Suprapubic skin (tissue), 4 donors: ENCODE results near the gene COL5A2. TPM values are rescaled to one million over a fixed set of nuclear protein-coding genes. Genes with fewer than 3 reads are reported as not detected.

ENCODE experiments used
- DNase-seq, 2 donors: peaks; one replicate each; pipeline ENCODE4 v3.0.0-alpha.2; 2019; ENCODE audit warnings: low spot score in 2 of 2
- H3K27ac ChIP-seq: fragments of 200-600 bp; sonication (generic); one replicate; pipeline ENCODE4 v1.5.1; 2019
- H3K27me3 ChIP-seq: fragments of 200-600 bp; sonication (generic); one replicate; pipeline ENCODE4 v1.5.1; 2019
- H3K36me3 ChIP-seq: fragments of 200-600 bp; sonication (generic); one replicate; pipeline ENCODE4 v1.5.1; 2019
- H3K4me1 ChIP-seq: fragments of 200-600 bp; sonication (generic); one replicate; pipeline ENCODE4 v1.5.1; 2019
- H3K4me3 ChIP-seq: fragments of 200-600 bp; sonication (generic); one replicate; pipeline ENCODE4 v1.5.1; 2019; ENCODE audit warnings: mild to moderate bottlenecking
- H3K9me3 ChIP-seq: fragments of 200-600 bp; sonication (generic); one replicate; pipeline ENCODE4 v1.5.1; 2019
- EP300 ChIP-seq: sonication (generic); formaldehyde crosslinking; IDR thresholded peaks from one replicate; pipeline ENCODE4 v1.6.1; 2017; ENCODE audit warnings: antibody characterized with exemption
- POLR2A ChIP-seq, 2 donors: fragments of 450-650 bp; IDR thresholded peaks; one replicate each; pipeline ENCODE4 v1.6.1; 2017; ENCODE audit warnings: antibody characterized with exemption in 2 of 2, mild to moderate bottlenecking in 2 of 2, moderate library complexity in 2 of 2
- POLR2AphosphoS5 ChIP-seq, 3 donors: sonication (generic); formaldehyde crosslinking; IDR thresholded peaks; one replicate each; pipeline ENCODE4 v1.6.1; 2017; ENCODE audit warnings: antibody characterized with exemption in 3 of 3
- WGBS: methylation state at CpG from one replicate; pipeline ENCODE4 v1.1.5; 2018; 5-methylcytosine and 5-hydroxymethylcytosine counted together
- total RNA-seq, 4 donors: library from RNA; depleted of rRNA; stranded (reverse); fragments of >200 nt; gene quantifications; one replicate each; pipeline ENCODE4 v1.1.0, GENCODE V29; 2016
- TF ChIP-seq, protein P1 (sequence below), 2 donors: fragments of 200-600 bp in 1 of 2; fragments of 450-650 bp in 1 of 2; sonication (generic) in 1 of 2; IDR thresholded peaks; one replicate each; pipeline ENCODE4 v1.5.1; 2016 to 2019; ENCODE audit warnings: antibody characterized with exemption in 2 of 2, mild to moderate bottlenecking in 1 of 2, moderate library complexity in 1 of 2

The COL5A2 gene
- total RNA-seq, 4 donors from 2014 or later, result 14.1 to 17.6 (median 16.3) TPM

DNA sequence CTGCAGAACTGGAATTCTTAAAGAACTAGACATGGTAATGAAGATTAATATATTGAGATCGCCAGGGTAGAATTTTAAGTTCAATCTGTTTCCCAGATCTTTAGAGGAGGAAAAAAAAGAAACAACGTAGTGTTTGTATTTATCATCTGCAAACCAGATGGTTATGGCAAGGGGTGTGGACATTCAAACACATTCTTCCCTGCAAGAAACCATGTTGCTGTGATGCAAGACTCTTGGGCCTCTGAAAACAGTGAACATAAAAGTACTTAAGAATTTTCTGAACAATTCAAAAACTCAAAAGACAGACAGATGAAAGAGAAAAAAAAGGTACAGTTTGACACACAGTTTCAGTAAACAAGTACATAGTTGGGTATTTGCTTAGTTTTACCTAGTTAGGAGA lies 35.6 kb downstream of the COL5A2 start:
- WGBS, result 49% methylated on average over 2 of the region's 2 CpGs
- Histone ChIP-seq H3K36me3 (no peaks in the 10 kb centered on the region), H3K27ac (peak overlapping the region; percentile 47), H3K9me3 (no peaks in the 10 kb centered on the region), H3K27me3 (no peaks in the 10 kb centered on the region), H3K4me1 (no peaks in the 10 kb centered on the region), H3K4me3 (no peak overlapping the region)
- TF ChIP-seq POLR2A (IDR thresholded peaks at IDR 0.05) (no peak), POLR2AphosphoS5 (IDR thresholded peaks at IDR 0.05) (peak in 1 of 3 donors; percentile 56)
- DNase-seq, result no peak

DNA sequence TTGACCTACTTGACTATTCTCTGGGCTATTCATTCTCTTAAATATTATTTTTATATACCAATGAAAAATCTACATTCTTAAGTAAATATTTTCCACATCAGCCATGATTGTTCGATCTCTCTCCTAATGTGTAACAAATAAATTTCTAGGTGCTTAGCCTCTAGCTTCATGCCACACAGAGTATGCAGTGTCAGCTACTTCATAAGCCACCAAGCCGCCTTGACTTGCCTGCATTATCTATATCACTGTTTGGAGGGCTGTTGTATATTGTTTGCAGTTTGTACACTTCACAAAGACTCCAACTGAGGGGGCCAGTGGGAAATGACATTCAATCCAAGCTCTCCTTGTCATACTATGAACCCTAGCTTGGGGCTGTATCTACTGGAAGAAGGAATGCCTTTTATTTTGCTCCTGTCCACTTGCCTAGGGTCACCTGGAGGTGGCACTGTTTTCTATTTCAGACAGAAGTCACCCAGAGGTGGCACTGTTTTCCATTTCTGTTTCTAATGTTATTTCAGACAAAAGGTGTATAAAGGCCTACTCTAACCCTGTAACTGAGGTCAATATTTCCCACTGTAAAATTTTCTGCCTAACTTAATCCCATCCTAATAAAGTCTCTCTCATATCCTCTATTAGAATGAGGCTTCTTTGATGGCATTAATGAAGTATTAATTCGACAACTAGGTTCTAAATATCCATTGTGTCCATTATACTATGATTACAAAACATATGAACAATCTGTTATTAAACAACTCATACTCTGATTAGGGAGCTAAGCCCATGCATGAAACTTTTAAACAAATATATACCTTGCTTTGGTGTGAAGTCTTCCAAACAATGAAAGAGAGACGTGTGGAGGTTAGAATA lies 36.4 kb downstream of the COL5A2 start:
- Histone ChIP-seq H3K9me3 (no peaks in the 10 kb centered on the region), H3K36me3 (no peaks in the 10 kb centered on the region), H3K27ac (peak overlapping the region; percentile 47), H3K27me3 (no peaks in the 10 kb centered on the region), H3K4me1 (no peaks in the 10 kb centered on the region), H3K4me3 (no peak overlapping the region)
- TF ChIP-seq POLR2AphosphoS5 (IDR thresholded peaks at IDR 0.05), result no peak
- TF ChIP-seq, protein P1, sequence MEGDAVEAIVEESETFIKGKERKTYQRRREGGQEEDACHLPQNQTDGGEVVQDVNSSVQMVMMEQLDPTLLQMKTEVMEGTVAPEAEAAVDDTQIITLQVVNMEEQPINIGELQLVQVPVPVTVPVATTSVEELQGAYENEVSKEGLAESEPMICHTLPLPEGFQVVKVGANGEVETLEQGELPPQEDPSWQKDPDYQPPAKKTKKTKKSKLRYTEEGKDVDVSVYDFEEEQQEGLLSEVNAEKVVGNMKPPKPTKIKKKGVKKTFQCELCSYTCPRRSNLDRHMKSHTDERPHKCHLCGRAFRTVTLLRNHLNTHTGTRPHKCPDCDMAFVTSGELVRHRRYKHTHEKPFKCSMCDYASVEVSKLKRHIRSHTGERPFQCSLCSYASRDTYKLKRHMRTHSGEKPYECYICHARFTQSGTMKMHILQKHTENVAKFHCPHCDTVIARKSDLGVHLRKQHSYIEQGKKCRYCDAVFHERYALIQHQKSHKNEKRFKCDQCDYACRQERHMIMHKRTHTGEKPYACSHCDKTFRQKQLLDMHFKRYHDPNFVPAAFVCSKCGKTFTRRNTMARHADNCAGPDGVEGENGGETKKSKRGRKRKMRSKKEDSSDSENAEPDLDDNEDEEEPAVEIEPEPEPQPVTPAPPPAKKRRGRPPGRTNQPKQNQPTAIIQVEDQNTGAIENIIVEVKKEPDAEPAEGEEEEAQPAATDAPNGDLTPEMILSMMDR (IDR thresholded peaks at IDR 0.05), result peak in 1 of 2 donors; percentile 44
- DNase-seq, result no peak
- WGBS, result 92% methylated on average over 4 of the region's 4 CpGs

DNA sequence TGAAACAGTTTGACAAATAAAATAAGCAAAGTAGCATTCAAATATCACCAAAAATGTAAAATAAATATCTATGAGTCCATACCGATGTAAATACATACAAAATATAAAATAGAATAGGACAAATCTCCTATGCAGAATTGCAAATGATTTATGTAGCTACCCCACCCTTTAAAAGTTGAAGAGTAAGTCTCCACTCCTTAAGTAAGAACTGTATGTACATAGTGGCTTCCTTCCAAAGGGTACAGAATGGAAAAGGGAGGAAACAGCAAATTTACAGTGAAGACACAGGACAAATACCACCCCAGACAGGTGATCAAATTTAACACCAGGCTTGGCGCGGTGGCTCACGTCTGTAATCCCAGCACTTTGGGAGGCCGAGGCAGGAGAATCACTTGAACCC lies 40.8 kb downstream of the COL5A2 start:
- TF ChIP-seq POLR2AphosphoS5 (IDR thresholded peaks at IDR 0.05) (no peak), POLR2A (IDR thresholded peaks at IDR 0.05) (no peak), EP300 (no peak)
- TF ChIP-seq, protein P1 (IDR thresholded peaks at IDR 0.05), result no peak
- Histone ChIP-seq H3K4me1 (no peaks in the 10 kb centered on the region), H3K4me3 (no peak overlapping the region), H3K36me3 (no peaks in the 10 kb centered on the region), H3K9me3 (no peaks in the 10 kb centered on the region), H3K27ac (no peak overlapping the region), H3K27me3 (no peaks in the 10 kb centered on the region)
- 93% methylated on average over 5 of the region's 5 CpGs for WGBS
- no peak for DNase-seq

DNA sequence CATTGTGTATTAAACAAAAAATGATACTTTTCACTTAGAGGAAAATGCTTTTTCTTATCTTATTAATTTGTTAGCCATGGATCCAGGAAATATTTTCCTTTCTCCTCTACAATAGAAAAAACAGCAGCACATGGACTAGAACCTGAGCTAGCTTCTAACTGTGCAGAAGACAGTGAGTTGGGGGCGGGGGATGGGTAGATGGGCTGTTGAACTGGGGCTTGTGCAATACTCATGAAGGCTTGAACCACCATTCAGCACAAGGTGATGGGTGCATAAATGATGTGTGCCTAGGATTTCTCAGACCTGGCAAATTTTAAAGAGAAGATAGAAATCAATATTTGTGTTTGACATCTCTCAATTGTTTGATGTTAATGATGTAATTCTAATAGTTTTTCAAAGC lies 42.0 kb downstream of the COL5A2 start:
- H3K4me3 ChIP-seq, result no peak overlapping the region
- no peaks in the 10 kb centered on the region for H3K36me3 ChIP-seq
- TF ChIP-seq EP300 (no peak), POLR2A (IDR thresholded peaks at IDR 0.05) (no peak), POLR2AphosphoS5 (IDR thresholded peaks at IDR 0.05) (no peak)
- TF ChIP-seq, protein P1 (IDR thresholded peaks at IDR 0.05), result no peak
- no peaks in the 10 kb centered on the region for H3K4me1 ChIP-seq
- 100% methylated on average over 1 of the region's 1 CpG for WGBS
- no peak overlapping the region for H3K27ac ChIP-seq
- H3K9me3 ChIP-seq, result no peaks in the 10 kb centered on the region
- no peaks in the 10 kb centered on the region for H3K27me3 ChIP-seq
- DNase-seq, result no peak

- DNase-seq, result no peak
- no peaks in the 10 kb centered on the region for H3K27me3 ChIP-seq
- no peak for TF ChIP-seq POLR2AphosphoS5 (IDR thresholded peaks at IDR 0.05)
- TF ChIP-seq, protein P1 (IDR thresholded peaks at IDR 0.05), result no peak
- no peak for TF ChIP-seq EP300
- no peak for TF ChIP-seq POLR2A (IDR thresholded peaks at IDR 0.05)
- 50% methylated on average over 4 of the region's 4 CpGs for WGBS
- no peaks in the 10 kb centered on the region for H3K9me3 ChIP-seq
- H3K27ac ChIP-seq, result no peak overlapping the region
- H3K4me3 ChIP-seq, result no peak overlapping the region
- peaks cover 4% of the 10 kb centered on the region for H3K4me1 ChIP-seq
- H3K36me3 ChIP-seq, result no peaks in the 10 kb centered on the region
These were observed 45.1 kb downstream of the COL5A2 start for GRCh38 chr2:189134485-189134884.
